Heart right ventricle (tissue), 16 donors: ENCODE data around the gene C6orf89. TPM values are rescaled to one million over a fixed set of nuclear protein-coding genes. Genes with fewer than 3 reads are reported as not detected.
A peak's percentile ranks its signal among the peaks of the same experiment; 100 is the strongest.

Experiments used
- ATAC-seq, 8 donors: fragments of 200-7000 bp; cut with Tn5 transposase; one replicate each; pipeline ENCODE4 v1.9.1; 2020; ENCODE audit warnings: mild to moderate bottlenecking in 8 of 8, moderate library complexity in 8 of 8, moderate number of reproducible peaks in 1 of 8
- DNase-seq, 2 donors: peaks; one replicate each; pipeline ENCODE4 v3.0.0-alpha.2; 2020
- H3K27ac ChIP-seq, 10 donors: fragments of 200-600 bp; sonication (generic) in 2 of 10; one replicate each; pipeline versions ENCODE4 v1.5.0 to v1.8.0; 2020 to 2022; ENCODE audit warnings: mild to moderate bottlenecking in 3 of 10
- H3K27me3 ChIP-seq, 7 donors: fragments of 200-600 bp; one replicate each; pipeline ENCODE4 v1.8.0; 2021 to 2022; ENCODE audit warnings: mild to moderate bottlenecking in 2 of 7
- H3K36me3 ChIP-seq, 9 donors: fragments of 200-600 bp; sonication (generic) in 1 of 9; one replicate each; pipeline versions ENCODE4 v1.5.0 to v1.8.0; 2020 to 2022; ENCODE audit warnings: mild to moderate bottlenecking in 2 of 9
- H3K4me1 ChIP-seq, 9 donors: fragments of 200-600 bp; sonication (generic) in 1 of 9; one replicate each; pipeline versions ENCODE4 v1.5.0 to v1.8.0; 2020 to 2022; ENCODE audit warnings: mild to moderate bottlenecking in 4 of 9
- H3K4me3 ChIP-seq, 10 donors: fragments of 200-600 bp; sonication (generic) in 2 of 10; one replicate each; pipeline versions ENCODE4 v1.5.0 to v1.8.0; 2020 to 2022; ENCODE audit warnings: mild to moderate bottlenecking in 7 of 10, moderate library complexity in 2 of 10
- H3K9me3 ChIP-seq, 11 donors: fragments of 200-600 bp in 10 of 11; sonication (generic) in 2 of 11; one replicate each; pipeline versions ENCODE4 v1.5.0 to v1.8.0; 2013 to 2022; ENCODE audit warnings: mild to moderate bottlenecking in 2 of 11, control low read depth in 1 of 11, moderate library complexity in 1 of 11
- CTCF ChIP-seq, 9 donors: fragments of 200-600 bp; sonication (generic) in 2 of 9; IDR thresholded peaks; one replicate each; pipeline versions ENCODE4 v1.5.0 to v1.8.0; 2021 to 2022; ENCODE audit warnings: antibody characterized with exemption in 9 of 9, mild to moderate bottlenecking in 5 of 9, moderate library complexity in 1 of 9
- WGBS, 2 donors: extraction: QIAGEN DNeasy Blood & Tissue Kit; methylation state at CpG; one replicate each; pipeline ENCODE4 v1.1.7; 2013; ENCODE audit warnings: inconsistent platforms in 1 of 2; 5-methylcytosine and 5-hydroxymethylcytosine counted together
- intact Hi-C, 10 donors: fragments of 100-400 bp; cut with DNase I; formaldehyde crosslinking; loops; one replicate each; pipeline versions ENCODE4 v1.11.1 to v1.14.2; 2022
- long read RNA-seq, 3 donors: library from polyadenylated mRNA; unstranded; transcript quantifications; one replicate each; pipeline ENCODE4 v2.0.0, GENCODE V29; 2020 to 2021
- polyA plus RNA-seq, 2 donors: library from polyadenylated mRNA; stranded (reverse); fragments of 200-250 nt; gene quantifications; one replicate each; pipeline ENCODE4 v1.2.3, GENCODE V29; 2013
- total RNA-seq, 10 donors: library from RNA; stranded (reverse); fragmentation: NEBNext Ultra II Directional in 3 of 10; extraction: Animal tissue kit (Norgen Biotek cat#: 25700) in 3 of 10; gene quantifications; one replicate each; pipeline versions ENCODE4 v1.2.1 to v1.2.4, GENCODE V29; 2021 to 2023
- donor health status: Arrhythmogenic right ventricular cardiomyopathy.
- donor health status: ischemic (EF 13 %, LVEDD 7.1; RV severe dilation, severe dysfunction).
- donor health status: healthy with polysubstance abuse.
- donor health status: DM: no; HTN: yes; CAD: no.
- donor health status: DM: no; HTN: no; CAD: no.
- donor health status: ischemic (EF 25% LVEDD 6.9; RV normal size, moderate dysfunction).
- donor health status: ischemic (EF 25% LVEDD 5.7; RV mildly dilated, moderate dysfunction).
- donor health status: healthy.
- donor health status: DM: yes; HTN: yes; CAD: no.
- donor health status: Ischemic cardiomyopathy.
- donor health status: ischemic (EF 35%, LVEDD 5.7; RV mildly dilated, moderate dysfunction).
- donor health status: nonischemic (EF 11% LVEDD 7.7; RV severe dilation, severe dysfunction).
- donor health status: DM: yes; HTN: yes; CAD: no.
- donor health status: PGD.
- donor health status: ischemic (EF 29% LVEDD 5.4; RV normal size, mild dysfunction).
- donor health status: nonischemic (EF 23%, LVEDD 6.1; RV moderate dilation, normal function).

Gene C6orf89
- total RNA-seq, result 100 to 1,000 TPM in 1 of 10 donors, 10 to 100 TPM in 9; 64.6 to 104 (median 74.7) TPM
- 10 to 100 TPM; 22.5 to 23.1 TPM for polyA plus RNA-seq
- long read RNA-seq, donor 1, full-length matches to known transcripts, result 51 of 121 reads
- long read RNA-seq, donor 1, partial matches to known transcripts, result 32 of 121 reads
- long read RNA-seq, donor 1, other reads (novel, unspliced or antisense), result 38 of 121 reads
- long read RNA-seq, donor 2, full-length matches to known transcripts, result 40 of 105 reads
- long read RNA-seq, donor 2, partial matches to known transcripts, result 9 of 105 reads
- long read RNA-seq, donor 2, other reads (novel, unspliced or antisense), result 56 of 105 reads
- long read RNA-seq, donor 3, full-length matches to known transcripts, result 129 of 221 reads
- long read RNA-seq, donor 3, partial matches to known transcripts, result 56 of 221 reads
- long read RNA-seq, donor 3, other reads (novel, unspliced or antisense), result 36 of 221 reads

GRCh38 chr6:36885461-36886401, at the start of gene C6orf89:
TSS of gene C6orf89 (plus strand) at chr6:36885952. CDS start at chr6:36899445, 13,493 bp downstream.
- Histone ChIP-seq H3K4me3 (peak within 1 kb of the TSS; percentile 18 to 95 (median 74)), H3K27me3 (no peaks in the 10 kb centered on the region), H3K27ac (peak within 1 kb of the TSS; percentile 76 to 95 (median 92)), H3K36me3 (no peaks in the 10 kb centered on the region), H3K4me1 (peaks cover 8 to 46% (median 30%) of the 10 kb centered on the region in 9 donors), H3K9me3 (no peaks in the 10 kb centered on the region)
- peak; percentile 99 to 100 (median 100) for ATAC-seq
- intact Hi-C loops, result loop anchor here in 9 of 10 donors (1.0 to 10.0 kb wide), 14 partner anchors 92 to 329 kb away; partner anchors contain the start of genes MTCH1 (in 2 of the 9) and PIM1 (in 2 of the 9)
- TF ChIP-seq CTCF (IDR thresholded peaks at IDR 0.05), result peak; percentile 78 to 96 (median 85)
- peak; percentile 96 to 98 for DNase-seq
- WGBS, 2 donors, result 3% methylated on average over 45 to 48 of the region's 48 CpGs

- Histone ChIP-seq H3K4me3 (no peak overlapping the region), H3K27ac (peak overlapping the region in 6 of 10 donors; percentile 3 to 62 (median 30)), H3K27me3 (peaks cover 0 to 36% (median 0%) of the 10 kb centered on the region in 7 donors), H3K4me1 (peaks cover 2 to 42% (median 21%) of the 10 kb centered on the region in 9 donors), H3K9me3 (no peaks in the 10 kb centered on the region), H3K36me3 (no peaks in the 10 kb centered on the region)
- ATAC-seq (peak in 3 of 8 donors; percentile 5 to 28 (median 22)), DNase-seq (no peak)
- peak in 2 of 9 donors; percentile 25 to 28 for TF ChIP-seq CTCF (IDR thresholded peaks at IDR 0.05)
- intact Hi-C loops, result no loop called here
- WGBS, 2 donors, result 70 to 79% methylated on average over 3 of the region's 3 CpGs
These were observed 49.4 kb upstream of the C6orf89 start for GRCh38 chr6:36836111-36837021.

GRCh38 chr6:36837022-36837339, 48.8 kb upstream of the C6orf89 start:
- no peak for ATAC-seq
- no peaks in the 10 kb centered on the region for H3K36me3 ChIP-seq
- no peaks in the 10 kb centered on the region for H3K9me3 ChIP-seq
- peaks cover 0 to 37% (median 0%) of the 10 kb centered on the region in 7 donors for H3K27me3 ChIP-seq
- 87 to 92% methylated on average over 2 of the region's 2 CpGs for WGBS, 2 donors
- peaks cover 2 to 43% (median 23%) of the 10 kb centered on the region in 9 donors for H3K4me1 ChIP-seq
- intact Hi-C loops, result no loop called here
- H3K27ac ChIP-seq, result peak overlapping the region in 4 of 10 donors; percentile 3 to 19 (median 5)
- TF ChIP-seq CTCF (IDR thresholded peaks at IDR 0.05), result no peak
- no peak for DNase-seq
- H3K4me3 ChIP-seq, result no peak overlapping the region
